Measurements from ENCODE around the gene NAV2.

The NAV2 gene

DNA sequence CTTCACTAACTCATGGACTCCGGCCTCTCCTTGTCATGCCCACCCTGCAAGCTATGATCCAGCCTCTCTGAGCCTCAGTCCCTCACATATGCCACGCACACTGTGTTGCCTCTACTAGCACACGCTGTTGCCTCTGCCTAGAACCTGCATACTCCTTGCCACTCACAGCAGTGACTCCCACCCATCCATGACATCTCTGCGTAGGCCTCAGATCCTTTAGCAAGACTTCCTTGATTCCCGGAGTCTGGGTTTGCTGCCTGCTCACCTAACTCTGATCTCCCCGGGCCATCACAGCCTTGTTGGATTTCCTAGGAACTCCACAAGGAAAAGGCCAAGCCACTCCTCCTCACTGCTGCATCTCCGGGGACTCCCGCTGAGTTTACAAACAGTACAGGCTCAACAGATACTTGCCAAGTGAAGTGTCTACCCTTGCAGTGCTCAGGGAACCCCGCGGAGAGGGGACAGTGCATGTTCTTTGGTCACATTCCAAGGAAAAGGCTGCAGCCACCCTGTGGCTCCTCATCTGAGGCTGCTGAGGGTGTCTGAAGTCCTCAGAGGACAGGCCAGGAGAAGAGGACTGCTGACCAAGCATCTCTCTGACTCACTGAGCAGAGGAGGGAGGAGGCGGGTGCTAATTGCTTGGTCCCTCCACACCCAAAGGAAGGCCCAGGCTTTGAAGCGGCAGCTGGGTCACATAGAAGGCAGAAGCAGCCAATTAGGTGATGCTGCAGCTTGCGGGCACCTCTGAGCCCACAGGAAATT lies 42.4 kb upstream of the NAV2 start:
- DNase-seq (ENCODE audit: low read depth), result peak; percentile 80
- TF ChIP-seq, protein P1, sequence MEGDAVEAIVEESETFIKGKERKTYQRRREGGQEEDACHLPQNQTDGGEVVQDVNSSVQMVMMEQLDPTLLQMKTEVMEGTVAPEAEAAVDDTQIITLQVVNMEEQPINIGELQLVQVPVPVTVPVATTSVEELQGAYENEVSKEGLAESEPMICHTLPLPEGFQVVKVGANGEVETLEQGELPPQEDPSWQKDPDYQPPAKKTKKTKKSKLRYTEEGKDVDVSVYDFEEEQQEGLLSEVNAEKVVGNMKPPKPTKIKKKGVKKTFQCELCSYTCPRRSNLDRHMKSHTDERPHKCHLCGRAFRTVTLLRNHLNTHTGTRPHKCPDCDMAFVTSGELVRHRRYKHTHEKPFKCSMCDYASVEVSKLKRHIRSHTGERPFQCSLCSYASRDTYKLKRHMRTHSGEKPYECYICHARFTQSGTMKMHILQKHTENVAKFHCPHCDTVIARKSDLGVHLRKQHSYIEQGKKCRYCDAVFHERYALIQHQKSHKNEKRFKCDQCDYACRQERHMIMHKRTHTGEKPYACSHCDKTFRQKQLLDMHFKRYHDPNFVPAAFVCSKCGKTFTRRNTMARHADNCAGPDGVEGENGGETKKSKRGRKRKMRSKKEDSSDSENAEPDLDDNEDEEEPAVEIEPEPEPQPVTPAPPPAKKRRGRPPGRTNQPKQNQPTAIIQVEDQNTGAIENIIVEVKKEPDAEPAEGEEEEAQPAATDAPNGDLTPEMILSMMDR (IDR thresholded peaks at IDR 0.05; ENCODE audit: control insufficient read depth, extremely low read depth, insufficient read depth), result no peak
- H3K4me3 ChIP-seq (ENCODE audit: low read depth, low read length), result no peak overlapping the region

DNA sequence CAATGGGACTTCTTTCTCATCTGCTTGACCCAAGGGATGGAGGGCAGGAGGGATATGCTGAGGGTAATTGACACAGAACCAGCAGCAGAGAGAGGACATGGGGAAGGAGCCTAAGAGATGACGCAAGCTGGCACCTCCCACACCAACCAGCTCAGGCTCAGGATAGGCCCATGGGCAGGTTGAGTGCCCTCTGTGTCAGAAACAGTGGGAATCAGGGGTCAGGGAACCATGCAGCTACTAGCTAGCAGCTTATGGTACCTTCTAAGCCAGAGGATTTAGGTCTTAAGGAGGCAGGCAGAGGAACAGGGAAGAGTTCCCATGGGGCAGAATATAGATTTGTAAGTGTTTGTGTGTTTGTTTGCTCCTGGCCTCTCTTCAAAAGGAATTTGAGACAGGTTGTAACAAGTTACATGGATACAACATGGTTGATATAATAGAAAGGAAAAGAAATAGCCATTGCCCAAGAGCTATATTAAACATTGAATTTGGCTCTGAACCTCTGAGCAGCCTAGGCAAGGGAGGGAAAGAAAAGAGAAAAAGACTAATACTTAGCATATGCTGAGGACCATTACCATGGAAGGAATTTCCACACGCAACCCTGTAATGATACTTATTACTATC lies 39.9 kb upstream of the NAV2 start:
- no peak for DNase-seq (ENCODE audit: low read depth)
- TF ChIP-seq, protein P1 (IDR thresholded peaks at IDR 0.05; ENCODE audit: control insufficient read depth, extremely low read depth, insufficient read depth), result no peak
- no peak overlapping the region for H3K4me3 ChIP-seq (ENCODE audit: low read depth, low read length)

DNA sequence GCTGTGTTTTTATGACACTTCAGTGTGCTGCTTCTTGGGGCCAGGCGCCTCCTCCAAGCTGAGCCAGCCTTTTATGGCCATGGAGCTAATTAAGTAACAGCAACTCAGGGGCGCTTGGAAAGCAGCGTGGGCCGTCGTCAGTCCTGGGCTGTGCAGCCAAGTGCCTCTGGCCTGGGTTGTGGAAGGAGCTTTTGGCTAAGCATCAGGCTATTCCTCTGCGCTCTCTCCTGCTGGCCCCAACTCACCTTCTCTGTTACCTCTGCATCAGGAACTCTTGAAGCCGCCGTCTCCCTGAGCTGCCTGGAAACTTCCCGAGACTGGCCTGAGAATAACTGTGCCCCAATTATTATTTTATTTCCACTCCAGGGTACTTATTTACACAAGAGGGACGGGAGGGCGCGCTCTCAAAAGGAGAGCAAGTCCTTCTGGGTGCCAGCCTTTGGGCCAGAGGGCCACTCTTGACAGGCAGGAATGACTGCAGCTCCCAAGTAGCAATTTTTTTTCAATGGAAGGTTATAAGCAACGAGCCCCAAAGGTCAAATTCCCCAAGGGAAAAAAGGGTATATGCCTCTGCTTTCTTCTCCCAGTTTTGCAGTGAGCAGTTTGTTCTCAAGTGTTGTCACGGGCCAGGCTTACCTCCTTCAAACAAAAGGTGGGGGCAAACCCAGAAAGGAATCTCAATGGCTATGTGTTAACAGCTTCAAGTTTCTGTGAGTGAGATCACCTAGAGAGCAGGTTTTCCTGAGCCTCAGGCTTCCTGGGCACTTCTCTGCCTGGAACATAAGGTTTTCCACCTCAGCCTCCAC lies 38.5 kb upstream of the NAV2 start:
- H3K4me3 ChIP-seq (ENCODE audit: low read depth, low read length), result no peak overlapping the region
- DNase-seq (ENCODE audit: low read depth), result no peak
- TF ChIP-seq, protein P1 (IDR thresholded peaks at IDR 0.05; ENCODE audit: control insufficient read depth, extremely low read depth, insufficient read depth), result no peak

DNA sequence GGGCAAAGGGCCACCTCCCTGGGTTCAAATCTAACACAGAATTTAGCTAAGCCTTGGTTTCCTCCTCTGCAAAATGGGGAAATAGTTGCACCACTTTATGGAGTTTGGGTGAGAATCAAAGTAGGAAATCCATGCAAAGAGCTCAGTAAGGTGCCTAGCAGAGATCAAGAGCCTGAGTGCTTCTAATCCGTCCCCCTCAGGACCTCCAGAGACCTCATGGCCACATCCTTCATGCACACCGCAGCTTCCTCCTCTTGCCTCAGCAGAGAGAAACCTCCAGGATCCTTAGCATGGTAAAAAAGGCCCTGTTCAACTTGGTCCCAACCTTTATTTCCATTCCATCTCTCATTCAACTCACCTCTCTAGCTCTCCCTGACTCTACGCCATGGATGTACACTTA lies 37.8 kb upstream of the NAV2 start:
- TF ChIP-seq, protein P1 (IDR thresholded peaks at IDR 0.05; ENCODE audit: control insufficient read depth, extremely low read depth, insufficient read depth), result no peak
- DNase-seq (ENCODE audit: low read depth), result no peak
- H3K4me3 ChIP-seq (ENCODE audit: low read depth, low read length), result no peak overlapping the region

DNA sequence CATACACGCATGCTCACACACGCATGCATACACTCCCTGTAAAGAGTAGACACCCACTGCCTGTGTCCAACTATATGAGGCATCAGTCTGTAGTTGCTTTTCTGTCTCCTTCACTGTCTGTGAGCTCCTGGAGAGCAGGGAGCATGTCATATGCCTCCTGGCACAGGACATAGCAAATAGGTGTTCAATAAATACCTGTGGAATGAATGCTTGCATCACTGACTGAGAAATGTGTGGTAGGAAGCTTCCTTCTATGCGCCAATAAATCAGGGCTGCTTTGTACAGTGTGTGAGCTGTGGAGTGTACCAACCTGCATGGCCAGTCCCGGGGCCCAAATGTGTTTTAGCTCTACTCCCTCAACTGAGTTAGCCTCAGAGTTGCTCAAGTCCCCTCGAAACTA lies 37.2 kb upstream of the NAV2 start:
- no peak for DNase-seq (ENCODE audit: low read depth)
- no peak overlapping the region for H3K4me3 ChIP-seq (ENCODE audit: low read depth, low read length)
- TF ChIP-seq, protein P1 (IDR thresholded peaks at IDR 0.05; ENCODE audit: control insufficient read depth, extremely low read depth, insufficient read depth), result no peak

DNA sequence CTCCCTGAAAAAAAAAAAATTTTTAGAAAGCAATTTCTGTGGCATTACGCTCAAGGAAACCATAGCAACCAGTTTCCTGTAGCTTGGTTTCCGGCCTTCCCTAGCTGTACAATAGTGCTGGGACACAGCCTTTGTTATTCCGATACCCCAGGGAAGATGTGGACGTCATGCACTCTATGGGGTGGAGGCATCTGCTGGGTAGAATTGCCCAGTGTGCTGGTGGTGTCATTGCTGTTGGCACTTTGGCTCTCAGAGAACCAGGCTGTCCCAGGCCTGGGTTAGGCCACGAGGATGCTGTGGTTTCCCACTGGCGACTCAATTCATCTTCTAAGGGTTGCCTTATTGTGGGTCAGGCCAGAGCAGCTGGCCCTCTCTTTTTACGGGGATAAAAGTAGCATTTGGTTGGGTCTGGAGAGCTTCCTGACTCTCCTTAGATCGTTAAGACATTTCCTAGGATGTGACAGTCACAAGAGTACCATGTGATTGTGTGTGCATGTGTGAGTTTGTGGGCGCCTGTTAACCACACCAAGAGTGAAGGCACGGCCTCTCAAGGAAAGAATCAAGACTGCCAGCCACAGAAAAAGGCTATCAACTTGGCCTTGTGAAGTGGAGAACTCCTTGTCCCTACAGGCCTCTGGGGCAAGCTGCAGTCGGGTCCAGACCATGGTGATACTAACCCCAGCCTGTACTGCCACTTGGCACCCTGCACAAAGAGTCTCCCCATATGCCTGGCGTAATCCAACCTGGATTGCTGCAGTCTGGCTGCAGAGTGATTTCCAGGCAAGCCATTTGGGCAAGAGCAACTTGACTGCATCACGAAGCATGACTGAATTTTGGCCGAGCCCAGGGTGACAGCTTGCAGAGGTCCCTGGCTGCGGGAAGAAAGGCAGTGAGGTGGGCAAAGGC lies 35.9 kb upstream of the NAV2 start:
- H3K4me3 ChIP-seq (ENCODE audit: low read depth, low read length), result no peak overlapping the region
- DNase-seq (ENCODE audit: low read depth), result no peak
- TF ChIP-seq, protein P1 (IDR thresholded peaks at IDR 0.05; ENCODE audit: control insufficient read depth, extremely low read depth, insufficient read depth), result no peak
